Measurements from ENCODE around the gene SNX24.
A peak's percentile ranks its signal among the peaks of the same experiment; 100 is the strongest.
"Not testable (repeated sequence)": the region's sequence is repeated elsewhere in the genome, so short reads cannot be mapped to it uniquely, and the experiment has no call there.

SNX24 gene

GRCh38 chr5:122845229-122846050 lies at the start of gene SNX24:
SNX24 (plus strand) TSS chr5:122845613; CDS start chr5:122845634, 21 bp downstream.
- DNase-seq (ENCODE audit: low read depth) = peak; percentile 51

DNA sequence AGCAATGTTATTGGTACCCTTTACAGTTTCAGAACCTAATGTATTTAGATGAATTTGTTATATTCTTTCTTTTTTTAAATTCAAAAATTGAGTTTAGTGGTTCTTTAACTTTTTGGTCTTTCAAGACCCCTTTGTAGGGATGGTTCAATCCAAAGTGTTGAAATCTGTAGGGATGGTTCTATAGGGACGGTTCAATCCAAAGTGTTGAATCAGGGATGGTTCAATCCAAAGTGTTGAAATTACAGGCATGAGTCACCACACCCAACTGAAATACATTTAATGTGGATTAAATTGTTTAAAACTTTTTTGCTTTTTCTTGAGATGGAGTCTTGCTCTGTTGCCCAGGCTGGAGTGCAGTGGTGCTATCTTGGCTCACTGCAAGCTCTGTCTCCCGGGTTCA lies 39.9 kb upstream of the SNX24 start:
- DNase-seq (ENCODE audit: low read depth) = peak; percentile 17

GRCh38 chr5:122810405-122810804 lies 35.0 kb upstream of the SNX24 start:
- no peak for DNase-seq (ENCODE audit: low read depth)

DNA sequence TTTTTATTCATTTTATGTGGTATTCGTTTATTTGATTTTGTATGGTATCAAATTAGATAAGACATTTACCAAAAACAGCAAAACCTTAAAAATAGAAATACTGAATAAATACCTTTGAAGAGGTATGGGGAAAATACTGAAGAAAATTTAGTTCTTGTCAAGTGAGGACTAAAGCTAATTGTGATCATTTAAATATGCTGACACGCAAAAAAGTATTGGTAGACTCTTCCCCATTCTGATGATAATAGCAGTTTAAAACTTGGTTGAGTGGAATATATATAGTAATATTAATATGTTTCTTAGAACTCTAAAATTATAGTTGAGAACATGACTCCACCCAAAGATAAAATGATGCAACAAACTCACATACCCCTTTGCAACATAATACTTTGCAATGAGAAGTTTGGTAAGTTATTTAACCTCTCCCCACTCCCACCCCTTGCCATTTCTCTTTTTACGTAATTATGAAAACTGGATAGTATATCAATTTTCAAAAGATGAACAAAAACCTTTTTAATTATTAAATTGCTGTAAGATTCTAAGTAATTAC lies 30.1 kb upstream of the SNX24 start:
- no peak for DNase-seq (ENCODE audit: low read depth)

DNA sequence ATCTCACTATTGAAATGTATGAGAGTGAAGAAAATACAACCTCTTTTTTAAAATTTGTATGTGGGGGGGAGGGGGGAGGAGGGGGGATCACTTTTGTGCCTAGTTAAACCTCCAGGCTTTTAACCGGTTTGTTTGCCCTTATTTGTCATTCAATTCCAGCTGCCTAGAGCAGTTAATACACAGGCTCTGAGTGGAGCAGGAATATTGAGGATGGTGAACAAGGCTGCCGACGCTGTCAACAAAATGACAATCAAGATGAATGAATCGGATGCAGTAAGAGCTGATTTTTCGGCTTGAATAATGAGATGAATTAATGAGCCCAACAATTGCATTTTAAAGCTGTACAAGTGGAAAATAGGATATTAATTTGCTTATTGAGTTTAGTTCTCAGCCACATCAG lies 28.7 kb upstream of the SNX24 start:
- DNase-seq (ENCODE audit: low read depth) = no peak

- no peak for DNase-seq (ENCODE audit: low read depth)
These were observed 13.4 kb upstream of the SNX24 start for GRCh38 chr5:122831984-122832383.

GRCh38 chr5:122835681-122836080 lies 9.7 kb upstream of the SNX24 start:
- peak; percentile 16 for DNase-seq (ENCODE audit: low read depth)

- no peak for DNase-seq (ENCODE audit: low read depth)
These were observed 8.5 kb upstream of the SNX24 start for GRCh38 chr5:122836947-122837346.

- DNase-seq (ENCODE audit: low read depth) = no peak
These were observed 5.7 kb upstream of the SNX24 start for GRCh38 chr5:122839731-122840130.

DNA sequence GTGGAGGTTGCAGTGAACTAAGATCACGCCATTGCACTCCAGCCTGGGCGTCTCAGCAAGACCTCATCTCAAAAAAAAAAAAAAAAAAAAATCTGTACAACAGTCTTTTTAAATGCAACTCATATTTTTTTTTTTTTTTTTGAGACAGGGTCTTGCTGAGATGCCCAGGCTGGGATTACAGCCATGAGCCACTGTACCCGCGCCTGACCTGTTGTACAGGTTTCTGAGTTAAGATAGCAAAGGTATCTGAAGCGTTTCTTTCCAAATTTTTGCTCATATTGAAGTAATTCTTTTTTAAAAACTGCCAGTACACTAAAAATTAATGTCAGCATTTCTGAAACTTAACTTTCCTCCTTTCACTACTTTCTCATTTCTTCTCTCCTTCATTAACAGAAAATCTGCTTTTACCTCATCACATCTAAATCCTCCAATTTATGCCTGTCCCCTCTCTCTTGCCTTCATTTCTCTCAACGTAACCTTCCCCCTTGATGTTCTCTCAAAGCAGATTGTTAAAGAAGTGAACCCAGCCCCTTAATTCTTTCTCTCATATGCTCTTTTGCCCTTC lies 3.3 kb upstream of the SNX24 start:
- no peak for DNase-seq (ENCODE audit: low read depth)

- DNase-seq (ENCODE audit: low read depth) = no peak
These were observed 1.1 kb upstream of the SNX24 start for GRCh38 chr5:122844136-122844909.

DNA sequence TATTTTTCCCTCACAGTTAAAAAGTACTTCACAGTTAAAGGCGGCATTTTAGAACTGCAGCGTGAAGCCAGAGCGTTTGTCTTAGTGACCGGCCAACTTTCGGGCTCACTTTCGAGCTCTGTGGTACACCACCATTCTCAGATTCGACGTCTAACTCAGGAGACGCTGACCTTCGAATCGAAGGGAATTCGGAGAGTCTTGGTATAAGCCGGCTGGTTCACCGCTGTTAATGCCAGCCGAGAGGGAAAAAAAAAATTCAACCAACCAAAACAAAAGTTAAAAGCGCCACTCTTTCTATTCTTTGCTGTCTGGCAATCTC lies 544 bp upstream of the SNX24 start:
- no peak for DNase-seq (ENCODE audit: low read depth)

GRCh38 chr5:122846051-122846550 lies 688 bp downstream of the SNX24 start:
- no peak for DNase-seq (ENCODE audit: low read depth)

DNA sequence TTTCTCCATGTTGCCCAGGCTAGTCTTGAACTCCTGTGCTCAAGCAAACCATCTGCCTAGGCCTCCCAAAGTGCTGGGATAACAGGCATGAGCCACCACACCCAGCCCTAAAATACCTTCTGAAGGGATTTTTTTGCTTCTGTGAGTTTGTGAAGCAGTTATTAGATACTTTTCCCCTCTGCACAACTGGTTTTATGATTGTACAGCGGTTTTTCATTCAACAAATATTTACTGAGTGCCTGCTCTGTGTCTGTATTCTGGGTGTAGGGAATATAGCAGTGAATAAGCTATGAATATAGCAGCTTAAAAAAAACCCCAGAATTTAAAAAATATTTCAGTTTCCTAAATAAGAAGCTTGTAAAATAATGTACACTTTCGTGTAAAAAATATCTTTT lies 2.3 kb downstream of the SNX24 start:
- DNase-seq (ENCODE audit: low read depth) = no peak

DNA sequence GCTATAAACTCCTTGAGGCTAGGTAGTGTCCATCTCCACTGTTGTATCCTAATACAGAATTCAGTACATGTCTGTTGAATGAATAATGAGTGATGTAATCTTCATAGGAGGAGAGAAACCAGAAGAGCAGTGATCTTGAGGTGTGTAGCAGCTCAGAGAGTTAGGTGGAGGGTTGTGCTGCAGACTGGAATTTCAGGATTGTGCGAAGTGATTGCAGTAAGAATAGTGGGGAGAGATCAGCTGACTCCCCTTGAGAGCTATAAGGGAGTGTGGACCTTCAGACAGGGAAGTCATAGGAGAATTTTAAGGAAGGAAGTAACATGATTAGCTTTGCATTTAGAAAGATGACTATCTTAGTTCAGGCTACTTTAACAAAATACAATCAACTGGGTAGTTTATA lies 4.4 kb downstream of the SNX24 start:
- no peak for DNase-seq (ENCODE audit: low read depth)

DNA sequence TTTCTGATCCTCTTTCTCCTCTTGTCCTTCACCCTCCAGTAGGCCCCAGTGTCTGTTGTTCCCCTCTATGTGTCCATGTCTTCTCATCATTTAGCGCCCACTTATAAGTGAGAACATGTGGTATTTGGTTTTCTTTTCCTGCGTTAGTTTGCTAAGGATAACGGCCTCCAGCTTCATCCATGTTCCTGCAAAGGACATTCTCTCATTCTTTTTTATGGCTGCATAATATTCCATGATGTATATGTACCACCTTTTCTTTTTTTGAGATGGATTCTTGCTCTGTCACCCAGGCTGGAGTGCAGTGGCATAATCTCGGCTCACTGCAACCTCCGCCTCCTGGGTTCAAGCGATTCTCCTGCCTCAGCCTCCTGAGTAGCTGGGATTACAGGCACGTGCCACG lies 12.1 kb downstream of the SNX24 start:
- not testable (repeated sequence) for DNase-seq (ENCODE audit: low read depth)

GRCh38 chr5:122858451-122858850 lies 13.0 kb downstream of the SNX24 start:
- DNase-seq (ENCODE audit: low read depth) = no peak

DNA sequence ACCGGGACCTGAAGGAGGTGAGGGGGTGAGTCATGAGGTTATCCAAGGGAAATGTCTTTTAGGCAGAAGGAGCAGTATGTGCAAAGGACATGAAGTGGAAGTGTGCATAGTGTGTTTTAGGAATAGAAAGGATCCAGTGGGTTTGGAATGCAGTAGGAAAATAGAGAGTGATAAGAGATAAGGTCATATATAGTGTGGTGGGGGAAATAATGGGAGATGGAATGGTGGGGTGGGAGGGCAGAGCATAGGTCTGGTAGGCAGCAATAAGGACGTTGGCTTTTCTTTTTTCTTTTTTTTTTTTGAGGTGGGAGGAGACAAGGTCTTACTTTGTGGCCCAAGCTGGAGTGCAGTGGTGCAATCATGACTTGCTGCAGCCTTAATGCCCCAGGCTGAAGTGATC lies 17.8 kb downstream of the SNX24 start:
- DNase-seq (ENCODE audit: low read depth) = no peak

- DNase-seq (ENCODE audit: low read depth) = no peak
These were observed 18.3 kb downstream of the SNX24 start for GRCh38 chr5:122863721-122864120.

GRCh38 chr5:122864400-122864799 lies 19.0 kb downstream of the SNX24 start:
- DNase-seq (ENCODE audit: low read depth) = no peak

- no peak for DNase-seq (ENCODE audit: low read depth)
These were observed 19.4 kb downstream of the SNX24 start for GRCh38 chr5:122864842-122865241.

GRCh38 chr5:122870219-122870856 lies 24.9 kb downstream of the SNX24 start:
- no peak for DNase-seq (ENCODE audit: low read depth)
